GM12892 (cell line): ENCODE measurements around the gene CFAP20DC.

ENCODE experiments used
- DNase-seq: peaks from one replicate; pipeline ENCODE4 v3.0.0; 2011; ENCODE audit not compliant: insufficient read length
- FAIRE-seq: peaks from 2 replicates; lab custom pipeline; 2011; peaks lifted over from hg19 to GRCh38; lab: Jason Lieb, UNC
- POLR2A ChIP-seq: IDR thresholded peaks from 2 replicates; pipeline ENCODE4 v1.6.1; 2011; ENCODE audit warnings: low read depth, low read length, control low read depth
- POLR2AphosphoS5 ChIP-seq: IDR thresholded peaks from 2 replicates; pipeline ENCODE4 v1.6.1; 2011; ENCODE audit warnings: low read depth, low read length, control low read depth
- TAF1 ChIP-seq: IDR thresholded peaks from 2 replicates; pipeline ENCODE4 v1.6.1; 2011; ENCODE audit warnings: low read depth, mild to moderate bottlenecking, control low read depth, low read length, borderline replicate concordance

CFAP20DC gene

GRCh38 chr3:58693940-58694850, 355.6 kb downstream of the CFAP20DC start:
- DNase-seq (no peak), FAIRE-seq (peak; percentile 5)
- TF ChIP-seq POLR2AphosphoS5: no peak
- no peak for TF ChIP-seq POLR2A
- no peak for TF ChIP-seq TAF1

- TF ChIP-seq POLR2AphosphoS5 (no peak), POLR2A (no peak), TAF1 (no peak)
- DNase-seq (no peak), FAIRE-seq (no peak)
Observed at GRCh38 chr3:58692484-58692883, 357.3 kb downstream of the CFAP20DC start.
